Measurements from ENCODE around the gene DUSP10.

Gene DUSP10

DNA sequence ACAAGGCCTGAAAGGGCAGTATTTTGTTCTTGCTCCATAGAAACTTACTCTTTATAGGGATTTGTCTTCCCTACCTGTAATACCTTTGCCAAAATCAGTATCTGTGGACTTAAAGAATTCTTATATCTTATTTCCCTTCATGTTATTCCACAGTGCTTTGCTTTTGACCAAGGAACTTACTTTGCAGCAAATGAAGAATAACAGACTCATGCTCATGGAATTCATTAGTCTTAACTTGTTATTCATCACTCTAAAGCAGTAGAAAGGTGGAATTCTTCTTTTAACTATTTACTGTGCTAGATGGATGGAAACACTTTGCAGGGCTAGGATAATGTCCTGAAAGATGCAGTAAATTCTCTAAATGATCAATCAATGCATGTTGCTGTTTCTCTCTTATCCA lies 45.9 kb downstream of the DUSP10 start:
- DNase-seq (ENCODE audit: low read depth in 2 of 2): no peak

DNA sequence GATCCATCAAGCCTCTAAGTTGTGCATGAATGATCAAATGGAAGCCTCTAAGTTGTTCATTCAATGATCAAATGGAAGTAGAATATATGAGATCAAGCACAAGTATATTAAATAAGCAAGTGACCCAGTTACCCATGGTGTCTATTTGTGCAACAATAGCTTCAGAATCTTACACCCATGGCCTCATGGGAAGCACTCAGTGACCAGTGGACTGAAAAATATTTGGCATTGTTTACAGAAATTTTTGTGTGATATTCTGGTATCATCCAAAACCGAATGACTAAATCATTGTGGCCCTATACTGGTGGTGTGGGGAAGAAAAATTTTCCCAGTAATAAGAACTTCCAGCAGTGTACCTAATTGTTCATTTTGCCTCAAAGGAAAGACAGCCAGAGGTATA lies 46.6 kb downstream of the DUSP10 start:
- no peak for DNase-seq (ENCODE audit: low read depth in 2 of 2)

DNA sequence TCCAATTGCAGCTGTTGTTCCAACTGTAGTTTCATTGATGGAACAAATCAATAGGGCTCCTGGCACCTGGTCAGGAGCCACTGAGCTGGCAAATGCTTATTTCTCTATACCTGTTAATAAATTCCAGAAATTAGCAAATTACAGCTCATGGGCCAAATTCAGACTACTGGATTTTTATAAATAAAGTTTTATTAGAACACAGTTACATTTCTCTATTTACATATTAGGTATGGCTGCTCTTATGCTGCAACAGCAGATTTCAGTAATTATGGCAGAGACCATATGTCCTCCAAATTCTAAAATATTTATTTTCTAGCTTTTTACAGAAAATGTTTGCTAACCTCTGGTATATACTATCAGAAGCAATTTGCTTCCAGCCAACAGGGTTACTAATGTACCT lies 47.8 kb downstream of the DUSP10 start:
- DNase-seq (ENCODE audit: low read depth in 2 of 2): no peak

DNA sequence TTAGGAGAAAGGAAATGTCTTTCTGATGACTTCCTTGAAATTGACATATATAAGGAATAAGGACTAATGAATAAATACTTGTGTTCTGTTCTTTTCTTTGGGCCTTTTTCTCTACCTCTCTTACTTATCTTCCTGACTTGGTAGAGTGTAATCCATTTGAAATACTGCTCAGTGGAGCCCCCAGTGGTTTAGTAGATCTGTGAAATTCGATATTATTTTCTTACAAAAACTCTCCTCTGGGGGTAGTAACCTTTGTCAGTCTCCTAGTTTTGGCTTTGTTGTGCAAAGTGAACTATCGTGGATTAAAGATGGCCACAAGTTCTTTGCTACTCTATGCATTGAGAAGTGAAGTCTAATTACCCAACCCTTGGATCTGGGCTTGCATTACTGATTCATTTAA lies 48.8 kb downstream of the DUSP10 start:
- DNase-seq (ENCODE audit: low read depth in 2 of 2): no peak

GRCh38 chr1:221692643-221693042 lies 49.2 kb downstream of the DUSP10 start:
- DNase-seq (ENCODE audit: low read depth in 2 of 2): no peak

DNA sequence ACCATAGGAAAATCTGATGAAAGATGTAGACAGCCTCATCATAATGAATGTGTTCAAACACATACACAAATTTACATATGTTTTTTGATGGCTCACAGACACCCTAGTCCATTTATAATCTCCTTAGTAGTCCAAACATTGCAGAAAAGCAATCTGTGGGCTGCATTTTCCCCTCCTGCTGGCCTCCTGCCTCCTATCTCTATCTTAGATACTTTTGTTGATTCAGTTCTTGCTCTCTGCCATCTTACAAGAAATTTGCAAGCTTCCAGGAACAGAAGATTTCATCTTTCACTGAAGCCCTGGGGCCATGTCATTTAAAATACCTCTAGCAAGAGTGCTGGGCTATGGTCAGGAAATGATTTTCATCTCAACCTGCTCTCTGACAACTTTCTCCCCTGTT lies 50.6 kb downstream of the DUSP10 start:
- no peak for DNase-seq (ENCODE audit: low read depth in 2 of 2)

- DNase-seq (ENCODE audit: low read depth in 2 of 2): no peak
These were observed 51.0 kb downstream of the DUSP10 start for GRCh38 chr1:221690858-221691257.

GRCh38 chr1:221689138-221689537 lies 52.8 kb downstream of the DUSP10 start:
- no peak for DNase-seq (ENCODE audit: low read depth in 2 of 2)

- DNase-seq (ENCODE audit: low read depth in 2 of 2): no peak
These were observed 53.4 kb downstream of the DUSP10 start for GRCh38 chr1:221688488-221688843.

DNA sequence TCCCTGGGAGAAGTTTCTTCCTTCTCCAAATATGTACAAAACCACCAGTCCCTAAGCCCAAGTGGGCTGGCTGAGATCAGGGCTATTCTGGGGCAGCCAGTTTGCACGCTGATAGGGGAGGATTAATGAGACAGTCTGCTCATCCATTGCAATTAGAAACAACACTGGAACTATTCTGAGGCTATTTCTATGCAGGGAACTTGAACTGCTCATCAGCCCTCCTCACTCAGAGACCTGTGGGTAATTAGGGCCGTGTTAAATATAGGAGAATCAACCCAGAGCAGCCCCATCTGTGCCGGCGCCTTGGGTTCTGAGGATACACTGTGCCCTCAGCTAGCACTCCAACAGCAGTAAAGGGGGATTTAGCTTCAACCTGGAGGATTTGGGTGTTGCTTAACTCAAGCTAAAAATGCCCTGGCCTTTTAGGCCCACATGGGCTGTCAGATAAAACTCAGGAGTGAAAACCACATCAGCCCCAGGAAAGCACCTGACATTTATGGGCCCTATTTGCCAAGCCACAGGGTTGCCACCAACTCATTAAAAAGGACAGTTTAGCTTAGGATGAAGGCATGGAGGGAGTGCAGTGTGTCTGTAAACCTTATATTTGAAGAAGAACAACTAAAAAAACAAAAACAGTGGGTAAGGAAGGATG lies 53.9 kb downstream of the DUSP10 start:
- no peak for DNase-seq (ENCODE audit: low read depth in 2 of 2)

DNA sequence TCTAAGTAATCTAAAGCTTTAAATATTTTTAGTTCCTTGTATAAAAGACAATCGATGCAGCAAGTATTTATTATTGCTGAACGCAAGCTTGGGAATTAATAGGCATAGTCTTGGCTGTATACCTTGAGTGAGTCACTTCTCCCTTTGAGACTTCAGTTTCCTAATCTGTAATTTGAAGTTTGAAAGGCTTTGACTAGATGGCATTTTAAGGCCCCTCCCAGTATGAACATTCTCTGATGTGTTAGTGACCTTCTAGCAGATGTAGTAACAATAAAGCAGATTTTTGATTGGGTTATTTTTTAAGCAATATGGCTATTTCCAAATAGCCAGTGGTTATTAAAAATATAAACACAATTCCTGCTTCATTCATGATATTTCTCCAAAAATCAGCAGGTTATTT lies 58.2 kb downstream of the DUSP10 start:
- DNase-seq (ENCODE audit: low read depth in 2 of 2): no peak

GRCh38 chr1:221680085-221680484 lies 61.8 kb downstream of the DUSP10 start:
- DNase-seq (ENCODE audit: low read depth in 2 of 2): no peak

- DNase-seq (ENCODE audit: low read depth in 2 of 2): no peak
These were observed 63.9 kb downstream of the DUSP10 start for GRCh38 chr1:221678014-221678413.

GRCh38 chr1:221675880-221676800 lies 65.7 kb downstream of the DUSP10 start:
- no peak for DNase-seq (ENCODE audit: low read depth in 2 of 2)

DNA sequence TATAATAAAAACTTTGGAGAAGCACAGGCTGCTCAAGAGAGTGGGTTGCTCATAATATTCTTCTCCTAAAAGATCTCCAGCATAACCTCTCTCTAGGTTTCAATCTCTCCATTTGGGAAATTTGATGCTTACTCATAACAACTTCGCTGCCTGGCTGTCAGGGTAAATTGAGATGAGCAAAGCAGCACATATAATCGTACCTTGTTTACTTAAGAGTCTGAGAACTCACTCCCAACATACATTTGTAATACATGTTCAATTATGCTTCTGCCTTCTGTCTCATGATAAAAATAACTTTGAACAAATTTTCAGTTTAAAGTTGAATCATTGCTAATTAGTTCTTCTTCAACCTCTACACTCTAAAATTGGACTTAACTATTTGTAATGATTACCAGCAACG lies 68.9 kb downstream of the DUSP10 start:
- DNase-seq (ENCODE audit: low read depth in 2 of 2): no peak

- DNase-seq (ENCODE audit: low read depth in 2 of 2): no peak
These were observed 69.6 kb downstream of the DUSP10 start for GRCh38 chr1:221672239-221672645.

DNA sequence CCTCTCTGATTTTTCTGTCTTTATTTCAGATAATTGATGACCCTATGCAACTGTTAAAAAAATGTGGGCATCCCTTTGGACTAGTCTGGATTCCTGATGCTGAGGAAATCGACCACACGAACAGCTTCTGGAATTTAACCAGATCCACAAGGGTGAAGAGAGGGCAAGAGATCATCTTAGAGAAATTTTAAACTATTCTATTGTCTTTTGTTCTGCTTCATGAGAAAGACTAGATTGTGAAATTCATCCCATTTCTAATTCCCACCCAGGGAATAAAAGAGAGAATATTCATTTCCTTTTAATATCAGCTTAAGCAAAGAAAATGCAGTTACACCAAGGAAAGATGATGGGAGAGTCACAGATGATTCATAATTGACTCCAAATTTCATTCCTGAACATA lies 71.8 kb downstream of the DUSP10 start:
- DNase-seq (ENCODE audit: low read depth in 2 of 2): no peak

GRCh38 chr1:221669441-221669840 lies 72.4 kb downstream of the DUSP10 start:
- no peak for DNase-seq (ENCODE audit: low read depth in 2 of 2)

GRCh38 chr1:221667504-221667903 lies 74.4 kb downstream of the DUSP10 start:
- no peak for DNase-seq (ENCODE audit: low read depth in 2 of 2)

DNA sequence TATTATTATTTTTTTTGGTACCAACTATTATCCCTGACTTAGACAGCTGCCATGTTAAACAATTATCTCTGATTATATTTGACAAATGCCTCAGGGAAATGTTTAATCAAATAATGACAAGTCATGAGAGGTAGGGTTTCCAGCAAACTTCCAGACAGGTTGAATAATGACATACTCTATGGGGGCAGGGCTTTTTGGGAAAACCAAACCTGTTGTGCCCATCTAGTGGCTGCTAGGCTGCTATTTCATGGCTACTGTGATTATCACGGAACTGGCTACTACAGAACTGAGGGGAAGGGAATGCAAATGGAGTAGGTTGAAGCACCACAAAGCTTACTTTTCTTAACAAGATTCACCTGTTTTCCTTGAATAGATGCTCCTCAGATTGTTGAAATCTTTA lies 77.6 kb downstream of the DUSP10 start:
- no peak for DNase-seq (ENCODE audit: low read depth in 2 of 2)

GRCh38 chr1:221663321-221663720 lies 78.6 kb downstream of the DUSP10 start:
- DNase-seq (ENCODE audit: low read depth in 2 of 2): no peak

DNA sequence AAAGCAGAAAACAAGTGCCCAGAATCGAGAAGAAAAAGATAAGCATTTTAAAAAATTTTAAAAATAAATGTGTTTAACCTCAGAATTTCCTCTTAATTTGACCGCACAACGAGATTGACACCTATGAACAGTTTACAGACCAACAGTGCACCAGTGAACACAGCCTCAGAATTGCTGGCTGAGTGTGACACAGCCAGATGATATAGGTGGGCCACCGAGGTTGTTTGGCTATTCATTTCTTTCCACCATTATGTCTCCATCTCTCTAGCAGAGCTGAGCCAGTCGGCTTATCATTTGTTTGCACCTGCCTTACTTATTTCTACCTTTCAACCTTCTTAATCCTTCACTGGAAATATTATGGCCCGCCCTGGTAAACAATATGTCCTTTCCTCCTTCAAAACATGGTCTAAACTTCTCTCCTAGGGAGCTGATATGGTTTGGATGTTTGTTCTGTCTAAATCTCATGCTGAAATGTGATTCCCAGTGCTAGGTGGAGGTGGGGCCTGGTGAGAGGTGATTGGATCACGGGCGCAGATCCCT lies 86.1 kb downstream of the DUSP10 start:
- no peak for DNase-seq (ENCODE audit: low read depth in 2 of 2)

Data from stimulated activated CD8-positive, alpha-beta memory T cell treated with anti-CD3 and anti-CD28 coated beads, Interleukin-2, amount 100 ng/mL, for 1 hour (primary cell).